Mesenchymal stem cell (in vitro differentiated cells and primary cell): Measurements from ENCODE around the gene ANKRD31.

ENCODE experiments used
- DNase-seq: peaks from one replicate; pipeline ENCODE4 v3.0.0-alpha.2; 2013
- H2AFZ ChIP-seq: one replicate; pipeline ENCODE4 v1.6.1; 2013; ENCODE audit warnings: low read depth, mild to moderate bottlenecking, control low read depth, inconsistent platforms, low read length, moderate library complexity
- H2AK5ac ChIP-seq: 2 replicates; pipeline ENCODE4 v1.6.1; 2013; ENCODE audit warnings: low read length, moderate library complexity, mild to moderate bottlenecking, inconsistent platforms; ENCODE audit not compliant: severe bottlenecking
- H2BK120ac ChIP-seq: one replicate; pipeline ENCODE4 v1.6.1; 2013; ENCODE audit warnings: low read depth, mild to moderate bottlenecking, inconsistent platforms, low read length, moderate library complexity
- H2BK12ac ChIP-seq, 2 experiments: one replicate each; pipeline ENCODE4 v1.6.1; 2013; ENCODE audit warnings: inconsistent platforms in 2 of 2, low read length in 2 of 2, mild to moderate bottlenecking in 2 of 2, moderate library complexity in 2 of 2, control low read depth in 1 of 2
- H2BK15ac ChIP-seq: one replicate; pipeline ENCODE4 v1.6.1; 2013; ENCODE audit warnings: mild to moderate bottlenecking, low read depth, inconsistent platforms; ENCODE audit not compliant: poor library complexity, severe bottlenecking
- H2BK5ac ChIP-seq: 2 replicates; pipeline ENCODE4 v1.6.1; 2013; ENCODE audit warnings: low read depth, mild to moderate bottlenecking, low read length, control low read depth, inconsistent platforms; ENCODE audit not compliant: poor library complexity, severe bottlenecking
- H3K14ac ChIP-seq, 2 experiments: one replicate each; pipeline ENCODE4 v1.6.1; 2013; ENCODE audit warnings: inconsistent platforms in 2 of 2, low read length in 2 of 2, control low read depth in 1 of 2, mild to moderate bottlenecking in 1 of 2, moderate library complexity in 1 of 2
- H3K18ac ChIP-seq, 2 experiments: one replicate each; pipeline ENCODE4 v1.6.1; 2013; ENCODE audit warnings: inconsistent platforms in 2 of 2, low read length in 2 of 2, control low read depth in 1 of 2, low read depth in 1 of 2, mild to moderate bottlenecking in 1 of 2
- H3K23ac ChIP-seq, 2 experiments: one replicate each; pipeline ENCODE4 v1.6.1; 2013; ENCODE audit warnings: inconsistent platforms in 2 of 2, low read length in 2 of 2, mild to moderate bottlenecking in 2 of 2, moderate library complexity in 2 of 2, control low read depth in 1 of 2
- H3K27ac ChIP-seq: 2 replicates; pipeline ENCODE4 v1.5.1; 2013; ENCODE audit warnings: mild to moderate bottlenecking, moderate library complexity, low read length, control low read depth, inconsistent platforms; ENCODE audit not compliant: poor library complexity, severe bottlenecking
- H3K27me3 ChIP-seq, 2 experiments: 2 replicates each; pipeline versions ENCODE4 v1.6.1 to v1.7.0; 2013; ENCODE audit warnings: low read length in 2 of 2, mild to moderate bottlenecking in 2 of 2, moderate library complexity in 2 of 2, control low read depth in 1 of 2, inconsistent platforms in 1 of 2; ENCODE audit not compliant: control insufficient read depth in 1 of 2, insufficient read depth in 1 of 2
- H3K36me3 ChIP-seq, 2 experiments: 2 replicates each; pipeline versions ENCODE4 v1.6.1 to v1.7.0; 2013; ENCODE audit warnings: low read length in 2 of 2, control low read depth in 1 of 2, inconsistent platforms in 1 of 2, low read depth in 1 of 2, mild to moderate bottlenecking in 1 of 2; ENCODE audit not compliant: insufficient read depth in 2 of 2, control insufficient read depth in 1 of 2
- H3K4ac ChIP-seq, 2 experiments: one replicate each; pipeline ENCODE4 v1.6.1; 2013; ENCODE audit warnings: inconsistent platforms in 2 of 2, low read length in 2 of 2, mild to moderate bottlenecking in 2 of 2, moderate library complexity in 2 of 2, control low read depth in 1 of 2, low read depth in 1 of 2
- H3K4me1 ChIP-seq: 2 replicates; pipeline ENCODE4 v1.6.1; 2013; ENCODE audit warnings: low read depth, low read length, control low read depth; ENCODE audit not compliant: control insufficient read depth, insufficient read depth
- H3K4me2 ChIP-seq: 2 replicates; pipeline ENCODE4 v1.6.1; 2013; ENCODE audit warnings: low read length, mild to moderate bottlenecking, inconsistent platforms; ENCODE audit not compliant: poor library complexity, severe bottlenecking
- H3K4me3 ChIP-seq, 2 experiments: 2 replicates each; pipeline versions ENCODE4 v1.5.1 to v1.7.0; 2013; ENCODE audit warnings: low read length in 2 of 2, mild to moderate bottlenecking in 2 of 2, control low read depth in 1 of 2, low read depth in 1 of 2; ENCODE audit not compliant: insufficient read depth in 1 of 2
- H3K79me1 ChIP-seq: replicated peaks from 2 replicates; pipeline ENCODE4 v1.6.1; 2013; ENCODE audit warnings: mild to moderate bottlenecking, control low read depth, low read length, inconsistent platforms; ENCODE audit not compliant: poor library complexity, severe bottlenecking
- H3K9ac ChIP-seq: 2 replicates; pipeline ENCODE4 v1.7.0; 2013; ENCODE audit warnings: mild to moderate bottlenecking, low read length, moderate library complexity
- H3K9me3 ChIP-seq: 2 replicates; pipeline ENCODE4 v1.7.0; 2013; ENCODE audit warnings: mild to moderate bottlenecking, low read length; ENCODE audit not compliant: control insufficient read depth
- H4K8ac ChIP-seq: one replicate; pipeline ENCODE4 v1.6.1; 2013; ENCODE audit warnings: inconsistent platforms, mild to moderate bottlenecking, low read length, moderate library complexity
- H4K91ac ChIP-seq: one replicate; pipeline ENCODE4 v1.6.1; 2013; ENCODE audit warnings: mild to moderate bottlenecking, low read length, inconsistent platforms
- WGBS: methylation state at CpG from one replicate; pipeline ENCODE4 v1.1.7; 2013; ENCODE audit warnings: mixed read lengths; 5-methylcytosine and 5-hydroxymethylcytosine counted together

ANKRD31 gene

DNA sequence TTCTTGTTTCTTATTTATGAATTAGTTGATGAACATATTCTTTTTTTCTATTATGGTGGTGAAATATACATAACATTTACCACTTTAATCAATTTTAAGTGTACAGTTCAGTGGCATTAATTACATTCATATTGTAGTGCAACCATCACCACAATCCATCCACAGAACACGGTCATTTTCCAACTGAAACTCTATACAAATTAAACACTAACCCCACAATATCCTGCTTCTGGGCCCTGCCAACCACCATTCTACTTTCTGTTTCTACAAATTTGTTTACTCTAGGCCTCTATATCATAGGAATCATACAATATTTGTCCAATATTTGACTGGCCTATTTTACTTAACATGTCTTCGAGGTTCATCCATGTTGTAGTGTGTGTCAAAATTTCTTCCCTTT is 191.6 kb downstream of the ANKRD31 start:
- Histone ChIP-seq H3K36me3 (peaks cover 0 to 15% of the 10 kb centered on the region in 2 experiments), H3K4ac (no peak overlapping the region), H2BK15ac (no peak overlapping the region), H4K91ac (no peak overlapping the region), H2AFZ (no peak overlapping the region), H3K4me2 (no peak overlapping the region), H3K4me3 (no peak overlapping the region), H2AK5ac (no peak overlapping the region), H3K23ac (no peak overlapping the region), H3K9ac (no peak overlapping the region), H3K79me1 (peaks cover 24% of the 10 kb centered on the region), H2BK12ac (no peak overlapping the region), H3K27me3 (no peaks in the 10 kb centered on the region), H3K9me3 (no peaks in the 10 kb centered on the region), H2BK120ac (no peak overlapping the region), H4K8ac (no peak overlapping the region), H2BK5ac (no peak overlapping the region), H3K4me1 (peaks cover 8% of the 10 kb centered on the region), H3K18ac (no peak overlapping the region), H3K14ac (no peak overlapping the region), H3K27ac (no peak overlapping the region)
- 98% methylated on average over 1 of the region's 2 CpGs for WGBS
- DNase-seq: no peak

DNA sequence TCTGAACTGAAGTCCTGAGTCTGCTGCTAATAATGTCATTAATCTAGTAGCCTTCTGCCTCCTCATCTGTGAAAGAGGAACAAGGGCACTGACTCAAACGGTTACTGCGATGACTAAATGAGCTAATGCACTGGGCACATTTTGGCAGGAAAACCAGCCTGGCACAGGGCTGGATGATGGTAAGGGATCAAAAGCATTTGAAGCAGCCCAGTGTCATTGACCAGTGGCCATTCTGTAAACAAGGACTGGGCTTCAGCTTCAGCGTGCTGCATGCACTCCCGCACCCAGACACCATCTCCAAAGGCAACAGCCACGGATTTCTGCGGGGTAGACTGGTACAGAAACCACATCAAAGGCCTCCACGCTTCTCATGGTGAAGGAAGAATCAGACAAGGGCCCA is 192.3 kb downstream of the ANKRD31 start:
- no peak overlapping the region for H3K4ac ChIP-seq
- no peak overlapping the region for H3K4me2 ChIP-seq
- H3K27ac ChIP-seq: no peak overlapping the region
- H4K91ac ChIP-seq: no peak overlapping the region
- no peak overlapping the region for H3K23ac ChIP-seq
- H3K27me3 ChIP-seq: no peaks in the 10 kb centered on the region
- H3K36me3 ChIP-seq: peaks cover 0 to 15% of the 10 kb centered on the region in 2 experiments
- 92% methylated on average over 5 of the region's 7 CpGs for WGBS
- no peak for DNase-seq
- H2BK12ac ChIP-seq: no peak overlapping the region
- H4K8ac ChIP-seq: no peak overlapping the region
- H2BK5ac ChIP-seq: no peak overlapping the region
- H2BK15ac ChIP-seq: no peak overlapping the region
- H3K14ac ChIP-seq: no peak overlapping the region
- H2BK120ac ChIP-seq: no peak overlapping the region
- H2AFZ ChIP-seq: no peak overlapping the region
- no peak overlapping the region for H2AK5ac ChIP-seq
- no peaks in the 10 kb centered on the region for H3K9me3 ChIP-seq
- no peak overlapping the region for H3K4me3 ChIP-seq
- peaks cover 5% of the 10 kb centered on the region for H3K4me1 ChIP-seq
- peaks cover 24% of the 10 kb centered on the region for H3K79me1 ChIP-seq
- H3K9ac ChIP-seq: no peak overlapping the region
- H3K18ac ChIP-seq: no peak overlapping the region

DNA sequence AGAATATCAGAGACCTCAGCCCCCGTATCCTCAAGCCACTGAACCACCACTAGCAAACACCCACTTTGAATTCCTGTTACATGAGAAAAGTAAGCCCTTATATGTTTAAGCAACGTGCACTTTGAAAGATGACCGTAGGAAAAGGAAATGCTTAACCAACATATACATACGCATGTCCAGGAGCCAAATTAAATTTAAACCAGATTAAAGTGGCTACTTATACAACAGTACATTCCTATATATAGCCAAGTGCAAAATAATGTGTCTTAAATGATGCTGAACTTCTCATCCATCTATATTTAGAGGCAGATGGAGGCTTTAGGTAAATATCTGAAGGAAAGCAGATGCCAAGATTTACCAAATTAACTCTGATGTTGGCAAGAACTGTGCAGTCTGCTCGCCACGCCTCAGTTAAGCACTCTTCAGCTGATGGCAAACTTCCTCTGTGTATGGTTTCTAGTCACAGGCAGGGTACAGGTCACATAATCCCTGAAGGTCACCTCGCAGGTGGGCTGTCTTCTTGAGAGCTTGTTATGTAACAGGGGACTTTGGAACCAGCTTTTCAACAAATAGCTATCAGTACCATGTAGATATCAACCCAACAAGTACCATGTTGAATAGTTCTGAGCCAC is 192.9 kb downstream of the ANKRD31 start:
- 98% methylated on average over 6 of the region's 7 CpGs for WGBS
- Histone ChIP-seq H2AFZ (no peak overlapping the region), H3K4ac (no peak overlapping the region), H3K27ac (no peak overlapping the region), H2BK12ac (no peak overlapping the region), H2AK5ac (no peak overlapping the region), H2BK120ac (no peak overlapping the region), H4K8ac (no peak overlapping the region), H2BK5ac (no peak overlapping the region), H3K27me3 (no peaks in the 10 kb centered on the region), H4K91ac (no peak overlapping the region), H3K4me3 (no peak overlapping the region), H3K9ac (no peak overlapping the region), H3K14ac (no peak overlapping the region), H3K18ac (no peak overlapping the region), H3K36me3 (peaks cover 0 to 15% of the 10 kb centered on the region in 2 experiments), H3K9me3 (no peaks in the 10 kb centered on the region), H3K23ac (no peak overlapping the region), H3K79me1 (peaks cover 24% of the 10 kb centered on the region), H3K4me1 (peaks cover 5% of the 10 kb centered on the region), H2BK15ac (no peak overlapping the region), H3K4me2 (no peak overlapping the region)
- no peak for DNase-seq

DNA sequence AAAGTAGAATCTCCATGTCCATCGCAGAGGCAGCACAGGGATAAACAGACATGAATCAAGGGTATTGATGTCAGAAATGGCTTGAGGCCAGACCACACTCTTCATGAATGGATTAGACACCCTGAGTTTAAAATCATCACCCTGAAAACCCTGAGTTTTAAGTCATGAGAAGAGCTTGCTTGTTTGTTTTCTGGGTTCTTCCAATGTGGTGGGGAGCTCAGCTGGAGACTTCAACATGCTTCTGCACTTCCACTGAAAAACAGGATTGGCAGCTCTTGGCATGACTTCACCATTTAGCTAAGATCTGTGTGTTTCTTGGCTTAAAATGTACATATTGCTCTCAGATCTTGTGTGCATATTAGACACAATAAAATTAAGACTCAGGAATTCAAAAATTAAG is 194.2 kb downstream of the ANKRD31 start:
- H3K4me3 ChIP-seq: no peak overlapping the region
- H2AK5ac ChIP-seq: no peak overlapping the region
- WGBS: 82% methylated on average over 1 of the region's 1 CpG

More for the DNA sequence above, 194.2 kb downstream of the ANKRD31 start:
- no peak overlapping the region for H3K14ac ChIP-seq
- H2BK120ac ChIP-seq: no peak overlapping the region
- no peak overlapping the region for H3K9ac ChIP-seq
- peaks cover 24% of the 10 kb centered on the region for H3K79me1 ChIP-seq
- no peak overlapping the region for H2BK15ac ChIP-seq
- H3K36me3 ChIP-seq: peaks cover 0 to 15% of the 10 kb centered on the region in 2 experiments
- DNase-seq: no peak
- H3K27me3 ChIP-seq: no peaks in the 10 kb centered on the region
- no peak overlapping the region for H3K23ac ChIP-seq
- no peaks in the 10 kb centered on the region for H3K9me3 ChIP-seq
- H3K27ac ChIP-seq: no peak overlapping the region
- H4K8ac ChIP-seq: no peak overlapping the region
- H2BK5ac ChIP-seq: no peak overlapping the region
- H3K4ac ChIP-seq: no peak overlapping the region
- no peak overlapping the region for H2BK12ac ChIP-seq
- H3K4me2 ChIP-seq: no peak overlapping the region
- H4K91ac ChIP-seq: no peak overlapping the region
- H3K18ac ChIP-seq: no peak overlapping the region
- peaks cover 2% of the 10 kb centered on the region for H3K4me1 ChIP-seq
- H2AFZ ChIP-seq: no peak overlapping the region
